SK-N-SH (cell line): ENCODE measurements around the gene ADD1. TPM values are rescaled to one million over a fixed set of nuclear protein-coding genes. Genes with fewer than 3 reads are reported as not detected.
A peak's percentile ranks its signal among the peaks of the same experiment; 100 is the strongest.

Experiments
- CTCF ChIA-PET: fragments of 300-600, 350-600 bp; formaldehyde crosslinking; extraction: SDS; loops from one replicate; lab custom pipeline; 2021; lab: Yijun Ruan, JAX
- POLR2A ChIA-PET: fragments of 350-600 bp; sonication (Branson Sonifier 250); formaldehyde crosslinking; extraction: SDS; loops from one replicate; lab custom pipeline; 2020; ENCODE audit warnings: antibody characterized with exemption, inconsistent platforms; lab: Yijun Ruan, JAX
- DNase-seq: peaks from one replicate; pipeline ENCODE4 v3.0.0; 2012
- H2AFZ ChIP-seq: fragments of 200-600 bp; sonication (generic); 2 replicates; pipeline ENCODE4 v1.8.1; 2016; ENCODE audit warnings: antibody characterized with exemption, mild to moderate bottlenecking, low read depth
- H3F3A ChIP-seq: fragments of 200-600 bp; sonication (generic); replicated peaks from 2 replicates; pipeline ENCODE3; 2016; ENCODE audit warnings: antibody characterized with exemption, mild to moderate bottlenecking; ENCODE audit not compliant: insufficient read depth
- H3K27ac ChIP-seq, 2 experiments: fragments of 200-500 bp in 1 of 2; fragments of 200-600 bp in 1 of 2; sonication (Bioruptor generic) in 1 of 2; sonication (generic), shearing (Covaris generic) in 1 of 2; 2 replicates each; pipeline versions ENCODE4 v1.5.1 to v1.6.1; 2014 to 2016; ENCODE audit warnings: low read depth in 2 of 2, inconsistent platforms in 1 of 2, low read length in 1 of 2, mild to moderate bottlenecking in 1 of 2, mixed read lengths in 1 of 2
- H3K27me3 ChIP-seq: fragments of 200-600 bp; sonication (generic), shearing (Covaris generic); 2 replicates; pipeline ENCODE4 v1.6.1; 2016; ENCODE audit warnings: mixed run types; ENCODE audit not compliant: insufficient read depth
- H3K36me3 ChIP-seq, 2 experiments: fragments of 200-500 bp in 1 of 2; fragments of 200-600 bp in 1 of 2; sonication (Bioruptor generic) in 1 of 2; sonication (generic) in 1 of 2; replicated peaks in 1 of 2; 2 replicates each; pipeline versions ENCODE3 to v1.5.1; 2014 to 2016; ENCODE audit warnings: low read length in 1 of 2, mild to moderate bottlenecking in 1 of 2; ENCODE audit not compliant: insufficient read depth in 2 of 2, control insufficient read depth in 1 of 2
- H3K4me1 ChIP-seq, 2 experiments: fragments of 200-500 bp in 1 of 2; fragments of 200-600 bp in 1 of 2; sonication (Bioruptor generic) in 1 of 2; sonication (generic), shearing (Covaris generic) in 1 of 2; 2 replicates each; pipeline versions ENCODE4 v1.5.1 to v1.6.1; 2014 to 2016; ENCODE audit warnings: low read depth in 1 of 2, low read length in 1 of 2, mixed run types in 1 of 2; ENCODE audit not compliant: insufficient read depth in 2 of 2, control insufficient read depth in 1 of 2
- H3K4me2 ChIP-seq: fragments of 200-600 bp; sonication (generic), shearing (Covaris generic); 2 replicates; pipeline ENCODE4 v1.6.1; 2017; ENCODE audit warnings: mixed run types
- H3K4me3 ChIP-seq, 2 experiments: fragments of 200-500 bp in 1 of 2; fragments of 200-600 bp in 1 of 2; sonication (Bioruptor generic) in 1 of 2; sonication (generic), shearing (Covaris generic) in 1 of 2; 2 replicates each; pipeline versions ENCODE4 v1.5.1 to v1.8.1; 2014 to 2016; ENCODE audit warnings: low read depth in 2 of 2, inconsistent platforms in 1 of 2, low read length in 1 of 2, mild to moderate bottlenecking in 1 of 2, mixed read lengths in 1 of 2, moderate library complexity in 1 of 2
- H3K79me2 ChIP-seq: fragments of 200-600 bp; sonication (generic); 2 replicates; pipeline ENCODE4 v1.8.1; 2017; ENCODE audit warnings: mild to moderate bottlenecking; ENCODE audit not compliant: insufficient read depth
- H3K9ac ChIP-seq: fragments of 200-600 bp; sonication (generic); 2 replicates; pipeline ENCODE4 v1.6.1; 2017; ENCODE audit warnings: mixed run types
- H3K9me2 ChIP-seq: fragments of 200-600 bp; sonication (generic); 2 replicates; pipeline ENCODE4 v1.6.1; 2017; ENCODE audit warnings: mixed run types
- H3K9me3 ChIP-seq: fragments of 200-600 bp; sonication (generic); 2 replicates; pipeline ENCODE4 v1.6.1; 2017; ENCODE audit warnings: mixed run types, mild to moderate bottlenecking, moderate library complexity
- H4K20me1 ChIP-seq: fragments of 200-600 bp; sonication (generic); 2 replicates; pipeline ENCODE4 v1.6.1; 2017; ENCODE audit warnings: mild to moderate bottlenecking, mixed run types; ENCODE audit not compliant: insufficient read depth
- EP300 ChIP-seq, 2 experiments: IDR thresholded peaks; 2 replicates each; pipeline versions ENCODE4 v1.4.0 to v1.6.1; 2012; ENCODE audit warnings: borderline replicate concordance in 1 of 2, low read depth in 1 of 2, low read length in 1 of 2
- GABPA ChIP-seq: IDR thresholded peaks from 2 replicates; pipeline ENCODE4 v1.4.0; 2012; ENCODE audit warnings: low read depth, mild to moderate bottlenecking
- JUND ChIP-seq: IDR thresholded peaks from 2 replicates; pipeline ENCODE4 v1.4.0; 2012
- MAX ChIP-seq: IDR thresholded peaks from 2 replicates; pipeline ENCODE4 v1.4.0; 2012; ENCODE audit warnings: low read depth
- POLR2AphosphoS5 ChIP-seq: IDR thresholded peaks from 2 replicates; pipeline ENCODE4 v1.6.1; 2012; ENCODE audit warnings: low read depth, low read length
- RXRA ChIP-seq: IDR thresholded peaks from 2 replicates; pipeline ENCODE4 v1.4.0; 2012; ENCODE audit warnings: low read depth, mild to moderate bottlenecking, borderline replicate concordance
- TAF1 ChIP-seq: IDR thresholded peaks from 2 replicates; pipeline ENCODE4 v1.6.1; 2012; ENCODE audit warnings: low read depth, mild to moderate bottlenecking, low read length, moderate library complexity, borderline replicate concordance
- USF2 ChIP-seq: fragments of 150-350 bp; IDR thresholded peaks from 2 replicates; pipeline ENCODE4 v1.6.1; 2017; ENCODE audit warnings: antibody characterized with exemption, low read length, low read depth, borderline replicate concordance
- WGBS: methylation state at CpG from one replicate; pipeline ENCODE4 v1.1.6; 2017; ENCODE audit warnings: low lambda C conversion rate; 5-methylcytosine and 5-hydroxymethylcytosine counted together
- polyA plus RNA-seq, 3 experiments: library from polyadenylated mRNA; depleted of rRNA; stranded (reverse); fragments of >200 nt; gene quantifications; 2 replicates each; pipeline ENCODE4 v1.2.3, GENCODE V29; 2012
- TF ChIP-seq, protein P1 (sequence below): IDR thresholded peaks from 2 replicates; pipeline ENCODE4 v1.4.0; 2012; ENCODE audit warnings: low read depth, borderline replicate concordance
- TF ChIP-seq, protein P2 (sequence below): IDR thresholded peaks from 2 replicates; pipeline ENCODE4; 2012

Gene ADD1
- polyA plus RNA-seq, 1 of the 3 experiments (the other 2 are of a cell fraction): 155 TPM

DNA sequence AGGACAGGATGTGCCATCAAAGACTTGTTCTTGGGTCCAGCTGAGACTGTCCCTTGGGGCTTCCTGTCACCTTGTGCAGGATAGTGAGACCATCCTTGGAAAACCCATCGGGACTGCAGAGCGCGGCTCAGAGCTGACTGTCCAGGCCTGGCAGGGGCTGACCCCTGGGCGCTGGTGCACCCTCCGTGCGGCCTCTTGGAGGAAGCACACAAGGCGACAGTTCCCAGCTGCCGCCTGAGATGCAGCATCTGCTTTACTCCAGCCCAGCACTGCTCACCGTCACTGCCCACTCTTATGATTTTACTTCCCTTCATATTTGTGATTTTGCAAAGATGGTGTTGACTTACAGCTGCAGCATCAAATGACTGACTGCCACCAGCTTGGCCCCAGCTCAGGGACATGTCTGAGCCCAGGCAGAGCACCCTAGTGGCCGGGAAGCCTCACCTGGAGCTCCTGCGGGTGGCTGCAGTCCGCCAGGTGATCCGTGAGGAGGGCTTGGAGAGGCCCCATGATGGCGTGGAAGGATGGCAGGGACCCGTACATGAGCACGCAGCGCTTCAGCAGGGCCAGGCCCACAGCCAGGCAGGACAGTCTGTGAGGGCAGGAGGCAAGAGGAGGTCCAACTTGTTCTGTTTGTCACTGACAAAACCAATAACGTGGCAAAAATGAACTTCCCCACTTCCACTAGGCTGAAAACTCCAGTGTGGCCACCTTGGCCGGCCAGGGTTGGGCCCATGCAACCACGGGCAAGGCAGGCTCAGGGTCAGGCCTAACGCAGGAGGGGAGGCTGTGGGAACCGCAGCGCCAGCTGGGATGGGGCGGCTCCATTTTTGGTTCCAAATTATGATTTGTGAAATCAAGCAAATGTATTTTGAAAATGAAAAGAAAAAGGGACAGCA, 97.7 kb downstream of the ADD1 start:
- H3K27ac ChIP-seq: no peak overlapping the region
- CTCF ChIA-PET: interaction anchor here (1.3 to 1.4 kb wide), 2 partner anchors 13 to 721 kb away, joined by 4 to 5 read pairs; no protein-coding TSS in a partner anchor
- H3K9me2 ChIP-seq: no peaks in the 10 kb centered on the region
- H3K27me3 ChIP-seq: no peaks in the 10 kb centered on the region
- peaks cover 18% of the 10 kb centered on the region; the same call in 1 of the 2 replicates for H3K79me2 ChIP-seq
- H4K20me1 ChIP-seq: 0 out of 2 replicates have a peak, but pooled peaks cover 15% of the 10 kb centered on the region
- no peak overlapping the region for H3K4me3 ChIP-seq
- peaks cover 9% of the 10 kb centered on the region for H3F3A ChIP-seq
- H3K4me1 ChIP-seq: peaks cover 5 to 15% of the 10 kb centered on the region in 2 experiments; a peak in 3 of 4 replicates
- H3K9me3 ChIP-seq: no peaks in the 10 kb centered on the region
- H2AFZ ChIP-seq: no peak overlapping the region
- no peak overlapping the region for H3K4me2 ChIP-seq
- TF ChIP-seq POLR2AphosphoS5 (no peak; the same call in 1 of the 2 replicates), GABPA (no peak), MAX (no peak), RXRA (no peak)
- TF ChIP-seq, all 33 proteins: peak for 0
- Histone ChIP-seq H3K36me3 (peaks cover 36 to 79% of the 10 kb centered on the region in 2 experiments), H3K9ac (no peak overlapping the region)
- POLR2A ChIA-PET: no interaction called here
- 98% methylated on average over 17 of the region's 24 CpGs for WGBS
- DNase-seq: no peak

- peaks cover 0 to 8% of the 10 kb centered on the region in 2 experiments; a peak in 1 of 4 replicates for H3K4me1 ChIP-seq
- H3K36me3 ChIP-seq: peaks cover 39 to 82% of the 10 kb centered on the region in 2 experiments
- H3K9me2 ChIP-seq: no peaks in the 10 kb centered on the region
- H3K4me2 ChIP-seq: no peak overlapping the region
- no peaks in the 10 kb centered on the region for H3K9me3 ChIP-seq
- no peak overlapping the region for H2AFZ ChIP-seq
- H4K20me1 ChIP-seq: 0 out of 2 replicates have a peak, but pooled peaks cover 8% of the 10 kb centered on the region
- no peak for DNase-seq
- CTCF ChIA-PET: interaction anchor here (1.3 to 1.4 kb wide), 2 partner anchors 12 to 722 kb away, joined by 4 to 5 read pairs; no protein-coding TSS in a partner anchor
- no peak overlapping the region for H3K9ac ChIP-seq
- TF ChIP-seq TAF1: no peak
- TF ChIP-seq, protein P1, sequence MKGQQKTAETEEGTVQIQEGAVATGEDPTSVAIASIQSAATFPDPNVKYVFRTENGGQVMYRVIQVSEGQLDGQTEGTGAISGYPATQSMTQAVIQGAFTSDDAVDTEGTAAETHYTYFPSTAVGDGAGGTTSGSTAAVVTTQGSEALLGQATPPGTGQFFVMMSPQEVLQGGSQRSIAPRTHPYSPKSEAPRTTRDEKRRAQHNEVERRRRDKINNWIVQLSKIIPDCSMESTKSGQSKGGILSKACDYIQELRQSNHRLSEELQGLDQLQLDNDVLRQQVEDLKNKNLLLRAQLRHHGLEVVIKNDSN: no peak
- TF ChIP-seq, protein P2, sequence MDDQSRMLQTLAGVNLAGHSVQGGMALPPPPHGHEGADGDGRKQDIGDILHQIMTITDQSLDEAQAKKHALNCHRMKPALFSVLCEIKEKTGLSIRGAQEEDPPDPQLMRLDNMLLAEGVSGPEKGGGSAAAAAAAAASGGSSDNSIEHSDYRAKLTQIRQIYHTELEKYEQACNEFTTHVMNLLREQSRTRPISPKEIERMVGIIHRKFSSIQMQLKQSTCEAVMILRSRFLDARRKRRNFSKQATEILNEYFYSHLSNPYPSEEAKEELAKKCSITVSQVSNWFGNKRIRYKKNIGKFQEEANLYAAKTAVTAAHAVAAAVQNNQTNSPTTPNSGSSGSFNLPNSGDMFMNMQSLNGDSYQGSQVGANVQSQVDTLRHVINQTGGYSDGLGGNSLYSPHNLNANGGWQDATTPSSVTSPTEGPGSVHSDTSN: 0 out of 2 replicates have a peak, but pooled peaks have one; percentile 2
- no peak for TF ChIP-seq EP300 (IDR thresholded peaks at IDR 0.05; ENCODE audit: borderline replicate concordance in 1 of 2, low read depth in 1 of 2, low read length in 1 of 2)
- no peak for TF ChIP-seq JUND
- TF ChIP-seq USF2: no peak
- TF ChIP-seq, all 33 proteins: peak for 1
- WGBS: 96% methylated on average over 17 of the region's 21 CpGs
- Histone ChIP-seq H3K27ac (no peak overlapping the region), H3K4me3 (no peak overlapping the region), H3K79me2 (peaks cover 11% of the 10 kb centered on the region; the same call in 1 of the 2 replicates), H3K27me3 (no peaks in the 10 kb centered on the region), H3F3A (peaks cover 3% of the 10 kb centered on the region)
- POLR2A ChIA-PET: no interaction called here
Observed at GRCh38 chr4:2942037-2942531, 98.4 kb downstream of the ADD1 start.
